ENCODE measurements around the gene DNAH10. TPM values are rescaled to one million over a fixed set of nuclear protein-coding genes. Genes with fewer than 3 reads are reported as not detected.

DNAH10 gene
- total and polyA plus RNA-seq, 2 experiments from 2014 or later = 0.22 to 0.60 TPM

DNA sequence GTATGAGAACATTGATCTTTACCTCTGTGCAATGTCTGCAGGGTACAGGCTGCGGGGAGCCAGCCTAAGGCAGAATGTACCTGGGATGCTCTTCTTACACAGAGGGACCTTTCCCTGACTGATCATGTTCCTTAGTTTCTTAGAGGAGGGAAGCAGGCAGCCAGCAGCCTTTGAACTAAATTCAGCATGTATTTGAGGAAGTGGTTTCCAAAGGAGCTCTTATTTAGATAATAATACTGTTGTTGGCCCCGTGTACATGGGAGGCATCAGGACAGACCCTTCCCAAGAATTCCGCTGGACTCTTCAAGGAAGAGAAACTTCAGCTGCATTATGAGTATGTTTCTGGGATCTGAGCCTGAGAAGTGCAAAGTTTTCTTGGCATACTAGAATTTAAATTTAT lies 111.7 kb downstream of the DNAH10 start:
- Histone ChIP-seq H4K20me1 (ENCODE audit: insufficient read depth, poor library complexity, severe bottlenecking) (no peaks in the 10 kb centered on the region), H2AFZ (no peak overlapping the region), H3K4me1 (ENCODE audit: insufficient read depth) (no peaks in the 10 kb centered on the region), H3K36me3 (replicated peaks; ENCODE audit: insufficient read depth, low read depth) (no peaks in the 10 kb centered on the region), H3K27ac (no peak overlapping the region), H3K9me2 (replicated peaks; ENCODE audit: insufficient read depth) (no peaks in the 10 kb centered on the region), H3K4me3 (no peak overlapping the region), H3K79me2 (no peaks in the 10 kb centered on the region), H3K27me3 (peaks cover 4% of the 10 kb centered on the region), H3K9me3 (ENCODE audit: low read depth) (no peaks in the 10 kb centered on the region), H3K4me2 (no peak overlapping the region)
- TF ChIP-seq EZH2 (IDR thresholded peaks at IDR 0.05; ENCODE audit: borderline replicate concordance) (no peak), EZH2phosphoT487 (IDR thresholded peaks at IDR 0.05; ENCODE audit: low read depth, severe bottlenecking, unreplicated experiment) (no peak)
- TF ChIP-seq, protein P1, sequence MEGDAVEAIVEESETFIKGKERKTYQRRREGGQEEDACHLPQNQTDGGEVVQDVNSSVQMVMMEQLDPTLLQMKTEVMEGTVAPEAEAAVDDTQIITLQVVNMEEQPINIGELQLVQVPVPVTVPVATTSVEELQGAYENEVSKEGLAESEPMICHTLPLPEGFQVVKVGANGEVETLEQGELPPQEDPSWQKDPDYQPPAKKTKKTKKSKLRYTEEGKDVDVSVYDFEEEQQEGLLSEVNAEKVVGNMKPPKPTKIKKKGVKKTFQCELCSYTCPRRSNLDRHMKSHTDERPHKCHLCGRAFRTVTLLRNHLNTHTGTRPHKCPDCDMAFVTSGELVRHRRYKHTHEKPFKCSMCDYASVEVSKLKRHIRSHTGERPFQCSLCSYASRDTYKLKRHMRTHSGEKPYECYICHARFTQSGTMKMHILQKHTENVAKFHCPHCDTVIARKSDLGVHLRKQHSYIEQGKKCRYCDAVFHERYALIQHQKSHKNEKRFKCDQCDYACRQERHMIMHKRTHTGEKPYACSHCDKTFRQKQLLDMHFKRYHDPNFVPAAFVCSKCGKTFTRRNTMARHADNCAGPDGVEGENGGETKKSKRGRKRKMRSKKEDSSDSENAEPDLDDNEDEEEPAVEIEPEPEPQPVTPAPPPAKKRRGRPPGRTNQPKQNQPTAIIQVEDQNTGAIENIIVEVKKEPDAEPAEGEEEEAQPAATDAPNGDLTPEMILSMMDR (IDR thresholded peaks at IDR 0.05; ENCODE audit: poor library complexity) = no peak
- 78% methylated on average over 3 of the region's 3 CpGs for WGBS (ENCODE audit: low lambda C conversion rate, missing lambda C conversion rate)
- no peak for DNase-seq (ENCODE audit: low spot score)

DNA sequence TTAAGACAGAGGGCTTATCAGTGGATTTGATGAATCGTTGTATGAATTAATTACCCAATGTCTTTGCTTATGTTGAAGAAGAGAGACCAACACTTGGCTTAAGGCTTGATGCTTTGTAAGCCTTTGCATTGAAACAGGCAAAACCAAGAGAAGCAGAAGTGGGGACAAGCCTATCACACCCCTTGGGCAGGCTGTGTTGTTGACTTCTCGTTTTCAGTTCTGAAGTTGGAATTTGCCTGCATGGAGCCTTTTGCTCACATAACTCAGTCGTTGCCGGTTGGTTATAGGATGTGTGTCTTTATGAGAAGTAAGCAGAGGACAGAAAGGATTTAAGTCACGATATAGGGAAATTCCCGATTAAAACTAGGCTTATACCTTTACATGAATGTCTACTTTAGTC lies 115.9 kb downstream of the DNAH10 start:
- no peaks in the 10 kb centered on the region for H3K79me2 ChIP-seq
- TF ChIP-seq EZH2 (IDR thresholded peaks at IDR 0.05; ENCODE audit: borderline replicate concordance) (no peak), EZH2phosphoT487 (IDR thresholded peaks at IDR 0.05; ENCODE audit: low read depth, severe bottlenecking, unreplicated experiment) (no peak)
- TF ChIP-seq, protein P1 (IDR thresholded peaks at IDR 0.05; ENCODE audit: poor library complexity) = no peak
- H3K36me3 ChIP-seq (replicated peaks; ENCODE audit: insufficient read depth, low read depth) = no peaks in the 10 kb centered on the region
- WGBS (ENCODE audit: low lambda C conversion rate, missing lambda C conversion rate) = 92% methylated on average over 6 of the region's 6 CpGs
- peaks cover 2% of the 10 kb centered on the region for H3K27me3 ChIP-seq
- H3K9me3 ChIP-seq (ENCODE audit: low read depth) = no peaks in the 10 kb centered on the region
- DNase-seq (ENCODE audit: low spot score) = no peak
- no peak overlapping the region for H2AFZ ChIP-seq
- no peaks in the 10 kb centered on the region for H4K20me1 ChIP-seq (ENCODE audit: insufficient read depth, poor library complexity, severe bottlenecking)
- no peaks in the 10 kb centered on the region for H3K4me1 ChIP-seq (ENCODE audit: insufficient read depth)
- H3K27ac ChIP-seq = no peak overlapping the region
- no peaks in the 10 kb centered on the region for H3K9me2 ChIP-seq (replicated peaks; ENCODE audit: insufficient read depth)
- H3K4me3 ChIP-seq = no peak overlapping the region
- H3K4me2 ChIP-seq = no peak overlapping the region

DNA sequence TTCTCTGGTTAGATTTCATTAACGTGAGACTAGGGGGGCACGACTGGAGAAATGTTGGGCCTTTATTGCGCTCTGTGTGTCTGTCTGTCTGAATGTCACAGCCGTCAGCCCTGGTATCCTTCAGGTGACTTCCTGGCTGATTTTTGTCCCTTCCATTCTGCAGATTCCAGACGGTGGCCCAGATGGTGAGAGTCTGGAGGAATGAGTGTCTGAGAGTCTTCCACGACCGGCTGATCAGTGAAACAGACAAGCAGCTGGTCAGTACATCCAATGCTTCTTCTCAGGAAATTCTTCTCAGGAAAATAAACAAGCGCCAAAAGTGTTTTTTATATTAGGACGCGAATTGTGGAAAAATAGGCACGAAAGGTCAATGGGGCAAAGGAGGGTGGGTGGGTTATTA lies 117.0 kb downstream of the DNAH10 start:
- no peak for DNase-seq (ENCODE audit: low spot score)
- Histone ChIP-seq H3K36me3 (replicated peaks; ENCODE audit: insufficient read depth, low read depth) (no peaks in the 10 kb centered on the region), H3K79me2 (no peaks in the 10 kb centered on the region), H4K20me1 (ENCODE audit: insufficient read depth, poor library complexity, severe bottlenecking) (no peaks in the 10 kb centered on the region), H3K4me2 (no peak overlapping the region), H3K9me3 (ENCODE audit: low read depth) (no peaks in the 10 kb centered on the region), H3K27ac (no peak overlapping the region), H2AFZ (no peak overlapping the region), H3K27me3 (no peaks in the 10 kb centered on the region), H3K4me1 (ENCODE audit: insufficient read depth) (no peaks in the 10 kb centered on the region), H3K4me3 (no peak overlapping the region), H3K9me2 (replicated peaks; ENCODE audit: insufficient read depth) (no peaks in the 10 kb centered on the region)
- WGBS (ENCODE audit: low lambda C conversion rate, missing lambda C conversion rate) = 87% methylated on average over 11 of the region's 11 CpGs
- TF ChIP-seq EZH2phosphoT487 (IDR thresholded peaks at IDR 0.05; ENCODE audit: low read depth, severe bottlenecking, unreplicated experiment) = no peak
- no peak for TF ChIP-seq EZH2 (IDR thresholded peaks at IDR 0.05; ENCODE audit: borderline replicate concordance)
- TF ChIP-seq, protein P1 (IDR thresholded peaks at IDR 0.05; ENCODE audit: poor library complexity) = no peak

DNA sequence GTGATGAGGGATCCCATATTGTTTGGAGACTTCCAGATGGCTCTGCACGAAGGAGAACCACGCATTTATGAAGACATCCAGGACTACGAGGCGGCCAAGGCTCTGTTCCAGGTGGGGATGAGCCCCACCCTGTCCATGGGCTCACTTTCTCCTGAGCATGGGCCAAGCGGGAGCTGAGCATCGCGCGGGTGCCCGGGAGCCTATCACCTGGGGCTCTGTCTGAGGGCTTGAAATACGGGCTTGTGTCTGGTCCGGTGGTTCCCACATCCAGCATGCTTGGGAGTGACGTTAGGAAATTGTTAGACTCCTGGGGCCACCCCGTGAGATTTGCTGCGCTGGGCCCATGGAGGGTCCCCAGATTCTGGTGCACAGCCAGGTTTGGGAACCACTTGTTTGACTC lies 117.6 kb downstream of the DNAH10 start:
- Histone ChIP-seq H3K4me2 (no peak overlapping the region), H3K9me3 (ENCODE audit: low read depth) (no peaks in the 10 kb centered on the region), H4K20me1 (ENCODE audit: insufficient read depth, poor library complexity, severe bottlenecking) (no peaks in the 10 kb centered on the region), H3K9me2 (replicated peaks; ENCODE audit: insufficient read depth) (no peaks in the 10 kb centered on the region), H3K4me3 (no peak overlapping the region), H3K79me2 (no peaks in the 10 kb centered on the region), H2AFZ (no peak overlapping the region), H3K36me3 (replicated peaks; ENCODE audit: insufficient read depth, low read depth) (no peaks in the 10 kb centered on the region), H3K27ac (no peak overlapping the region), H3K27me3 (no peaks in the 10 kb centered on the region), H3K4me1 (ENCODE audit: insufficient read depth) (no peaks in the 10 kb centered on the region)
- 93% methylated on average over 14 of the region's 14 CpGs for WGBS (ENCODE audit: low lambda C conversion rate, missing lambda C conversion rate)
- no peak for TF ChIP-seq EZH2phosphoT487 (IDR thresholded peaks at IDR 0.05; ENCODE audit: low read depth, severe bottlenecking, unreplicated experiment)
- no peak for TF ChIP-seq EZH2 (IDR thresholded peaks at IDR 0.05; ENCODE audit: borderline replicate concordance)
- TF ChIP-seq, protein P1 (IDR thresholded peaks at IDR 0.05; ENCODE audit: poor library complexity) = no peak
- no peak for DNase-seq (ENCODE audit: low spot score)
